Superior temporal gyrus (tissue), 1 donor: ENCODE data around the gene C2orf80.
"Not testable (repeated sequence)": the region's sequence is repeated elsewhere in the genome, so short reads cannot be mapped to it uniquely, and the experiment has no call there.

ENCODE experiments used
- DNase-seq: peaks from one replicate; pipeline ENCODE4 v3.0.0-alpha.2; 2016; ENCODE audit errors: extremely low spot score

C2orf80 gene

GRCh38 chr2:208179028-208179609 is 10.7 kb downstream of the C2orf80 start:
- no peak for DNase-seq

GRCh38 chr2:208175840-208176153 is 14.0 kb downstream of the C2orf80 start:
- no peak for DNase-seq

- DNase-seq = peak; percentile 94
Measured at GRCh38 chr2:208175069-208175839, 14.6 kb downstream of the C2orf80 start.

- no peak for DNase-seq
Measured at GRCh38 chr2:208174144-208174543, 15.7 kb downstream of the C2orf80 start.

GRCh38 chr2:208172125-208172524 is 17.7 kb downstream of the C2orf80 start:
- no peak for DNase-seq

GRCh38 chr2:208164951-208165755 is 24.7 kb downstream of the C2orf80 start:
- DNase-seq = peak; percentile 37

- DNase-seq = no peak
Measured at GRCh38 chr2:208163489-208163888, 26.3 kb downstream of the C2orf80 start, which contains the start of gene CRYGA. CRYGA (minus strand) TSS chr2:208163589; CDS start chr2:208163556, 33 bp downstream.

- no peak for DNase-seq
Measured at GRCh38 chr2:208156439-208156838, 33.4 kb downstream of the C2orf80 start.

- DNase-seq = no peak
Measured at GRCh38 chr2:208153156-208153555, 36.7 kb downstream of the C2orf80 start.

GRCh38 chr2:208150956-208151355 is 38.9 kb downstream of the C2orf80 start:
- no peak for DNase-seq

- DNase-seq = no peak
Measured at GRCh38 chr2:208150094-208150493, 39.7 kb downstream of the C2orf80 start.

- DNase-seq = no peak
Measured at GRCh38 chr2:208148803-208149202, 41.0 kb downstream of the C2orf80 start.

GRCh38 chr2:208147759-208148158 is 42.1 kb downstream of the C2orf80 start:
- no peak for DNase-seq

GRCh38 chr2:208147008-208147407 is 42.8 kb downstream of the C2orf80 start:
- no peak for DNase-seq

GRCh38 chr2:208146006-208146405 is 43.8 kb downstream of the C2orf80 start, which contains the start of gene CRYGB:
CRYGB (minus strand) TSS chr2:208146158; CDS start chr2:208146120, 38 bp downstream.
- DNase-seq = no peak

- peak; percentile 46 for DNase-seq
Measured at GRCh38 chr2:208142925-208143799, 46.7 kb downstream of the C2orf80 start.

- peak; percentile 31 for DNase-seq
Measured at GRCh38 chr2:208142240-208142924, 47.4 kb downstream of the C2orf80 start.

GRCh38 chr2:208139447-208139846 is 50.4 kb downstream of the C2orf80 start:
- no peak for DNase-seq

GRCh38 chr2:208138334-208138733 is 51.5 kb downstream of the C2orf80 start:
- DNase-seq = not testable (repeated sequence)

- no peak for DNase-seq
Measured at GRCh38 chr2:208136716-208137094, 53.1 kb downstream of the C2orf80 start.
